Natural killer cell (primary cell): ENCODE results near the gene EPPIN. TPM values are rescaled to one million over a fixed set of nuclear protein-coding genes. Genes with fewer than 3 reads are reported as not detected.
"Not testable (repeated sequence)": the region's sequence is repeated elsewhere in the genome, so short reads cannot be mapped to it uniquely, and the experiment has no call there.

Source experiments
- ATAC-seq, 3 donors: fragments of 150-1000 bp in 2 of 3; fragments of 200-7000 bp in 1 of 3; cut with Tn5 transposase; 1 replicate in 1 of 3; 2 replicates in 2 of 3; pipeline ENCODE4 v1.10.0; 2021; ENCODE audit warnings: mild to moderate bottlenecking in 2 of 3, moderate library complexity in 2 of 3
- DNase-seq, 2 donors: peaks; one replicate each; pipeline versions ENCODE4 v3.0.0 to v3.0.0-alpha.2; 2013 to 2021; ENCODE audit warnings: mixed read lengths in 1 of 2
- H3K27ac ChIP-seq: one replicate; pipeline ENCODE4 v1.5.1; 2013; ENCODE audit warnings: mild to moderate bottlenecking, low read length
- H3K27me3 ChIP-seq: one replicate; pipeline ENCODE4 v1.6.1; 2013; ENCODE audit warnings: low read length; ENCODE audit not compliant: control insufficient read depth, insufficient read depth
- H3K36me3 ChIP-seq: one replicate; pipeline ENCODE4 v1.6.1; 2013; ENCODE audit warnings: low read length; ENCODE audit not compliant: control insufficient read depth, insufficient read depth
- H3K4me1 ChIP-seq: one replicate; pipeline ENCODE4 v1.6.1; 2013; ENCODE audit warnings: low read length; ENCODE audit not compliant: control insufficient read depth, insufficient read depth
- H3K4me3 ChIP-seq: one replicate; pipeline ENCODE4 v1.5.1; 2013; ENCODE audit warnings: low read length
- H3K9me3 ChIP-seq: one replicate; pipeline ENCODE4 v1.6.1; 2013; ENCODE audit warnings: low read length; ENCODE audit not compliant: control insufficient read depth, insufficient read depth
- H3K27ac Mint-ChIP-seq, 2 donors: one replicate each; pipeline ENCODE4 v1.8.0; 2022; ENCODE audit warnings: mild to moderate bottlenecking in 2 of 2, mixed read lengths in 2 of 2, moderate library complexity in 1 of 2
- H3K27me3 Mint-ChIP-seq, 2 donors: one replicate each; pipeline ENCODE4 v1.8.0; 2022; ENCODE audit warnings: low read depth in 2 of 2, mixed read lengths in 2 of 2
- H3K36me3 Mint-ChIP-seq: one replicate; pipeline ENCODE4 v1.8.0; 2022; ENCODE audit warnings: mixed read lengths
- H3K4me1 Mint-ChIP-seq, 2 donors: one replicate each; pipeline ENCODE4 v1.8.0; 2022; ENCODE audit warnings: mixed read lengths in 2 of 2
- H3K4me3 Mint-ChIP-seq: one replicate; pipeline ENCODE4 v1.8.0; 2022; ENCODE audit warnings: mild to moderate bottlenecking, moderate library complexity, mixed read lengths
- H3K9me3 Mint-ChIP-seq, 2 donors: one replicate each; pipeline ENCODE4 v1.8.0; 2022; ENCODE audit warnings: mixed read lengths in 2 of 2
- WGBS: methylation state at CpG from one replicate; pipeline ENCODE4 v1.1.7; 2013; ENCODE audit warnings: missing lambda C conversion rate; ENCODE audit not compliant: insufficient coverage; 5-methylcytosine and 5-hydroxymethylcytosine counted together
- intact Hi-C: fragments of 100-400 bp; cut with micrococcal nuclease; formaldehyde crosslinking; loops from one replicate; pipeline ENCODE4 v1.14.2; 2022
- total RNA-seq, 4 donors: library from RNA; stranded (reverse); fragments of 120-200 nt in 1 of 4; gene quantifications; one replicate each; pipeline versions ENCODE4 v1.2.3 to v1.2.4, GENCODE V29; 2013 to 2022
- TF ChIP-seq, protein P1 (sequence below): fragments of 200-600 bp; IDR thresholded peaks from one replicate; pipeline ENCODE4 v1.8.0; 2022; ENCODE audit warnings: antibody characterized with exemption

EPPIN gene
- total RNA-seq, 3 donors from 2014 or later (not counting 1 experiment from before 2014, with no cell fraction given): not detected

DNA sequence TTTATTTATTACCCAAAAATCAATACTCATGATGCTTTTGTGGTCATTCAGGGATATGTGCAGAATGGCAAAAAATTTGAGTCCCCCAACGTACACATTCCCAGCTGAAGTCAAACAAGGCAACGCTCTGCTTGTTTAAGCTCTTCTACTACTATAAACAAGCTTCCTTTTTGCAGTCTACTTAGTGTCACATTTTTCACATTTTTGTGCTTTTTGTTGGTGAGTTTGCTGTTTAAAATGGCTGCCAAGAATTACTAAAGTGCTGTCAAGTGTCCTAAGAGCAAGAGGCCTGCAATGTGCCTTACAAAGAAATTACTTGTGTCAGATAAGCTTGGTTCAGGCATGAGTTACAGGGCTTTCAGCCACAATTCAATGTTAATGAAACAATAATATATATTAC is 29.8 kb upstream of the EPPIN start:
- Mint-ChIP-seq H3K27me3 (peaks cover 18 to 45% of the 10 kb centered on the region in 2 donors), H3K36me3 (no peaks in the 10 kb centered on the region), H3K9me3 (no peaks in the 10 kb centered on the region), H3K4me1 (no peaks in the 10 kb centered on the region), H3K27ac (no peak overlapping the region), H3K4me3 (no peak overlapping the region)
- Histone ChIP-seq H3K36me3 (no peaks in the 10 kb centered on the region), H3K27me3 (peaks cover 2% of the 10 kb centered on the region), H3K4me1 (no peaks in the 10 kb centered on the region), H3K4me3 (no peak overlapping the region), H3K9me3 (no peaks in the 10 kb centered on the region), H3K27ac (no peak overlapping the region)
- ATAC-seq (no peak), DNase-seq (no peak)
- intact Hi-C loops: no loop called here
- WGBS: no CpG with 5 or more reads among the region's 2 CpGs
- TF ChIP-seq, protein P1, sequence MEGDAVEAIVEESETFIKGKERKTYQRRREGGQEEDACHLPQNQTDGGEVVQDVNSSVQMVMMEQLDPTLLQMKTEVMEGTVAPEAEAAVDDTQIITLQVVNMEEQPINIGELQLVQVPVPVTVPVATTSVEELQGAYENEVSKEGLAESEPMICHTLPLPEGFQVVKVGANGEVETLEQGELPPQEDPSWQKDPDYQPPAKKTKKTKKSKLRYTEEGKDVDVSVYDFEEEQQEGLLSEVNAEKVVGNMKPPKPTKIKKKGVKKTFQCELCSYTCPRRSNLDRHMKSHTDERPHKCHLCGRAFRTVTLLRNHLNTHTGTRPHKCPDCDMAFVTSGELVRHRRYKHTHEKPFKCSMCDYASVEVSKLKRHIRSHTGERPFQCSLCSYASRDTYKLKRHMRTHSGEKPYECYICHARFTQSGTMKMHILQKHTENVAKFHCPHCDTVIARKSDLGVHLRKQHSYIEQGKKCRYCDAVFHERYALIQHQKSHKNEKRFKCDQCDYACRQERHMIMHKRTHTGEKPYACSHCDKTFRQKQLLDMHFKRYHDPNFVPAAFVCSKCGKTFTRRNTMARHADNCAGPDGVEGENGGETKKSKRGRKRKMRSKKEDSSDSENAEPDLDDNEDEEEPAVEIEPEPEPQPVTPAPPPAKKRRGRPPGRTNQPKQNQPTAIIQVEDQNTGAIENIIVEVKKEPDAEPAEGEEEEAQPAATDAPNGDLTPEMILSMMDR: no peak

DNA sequence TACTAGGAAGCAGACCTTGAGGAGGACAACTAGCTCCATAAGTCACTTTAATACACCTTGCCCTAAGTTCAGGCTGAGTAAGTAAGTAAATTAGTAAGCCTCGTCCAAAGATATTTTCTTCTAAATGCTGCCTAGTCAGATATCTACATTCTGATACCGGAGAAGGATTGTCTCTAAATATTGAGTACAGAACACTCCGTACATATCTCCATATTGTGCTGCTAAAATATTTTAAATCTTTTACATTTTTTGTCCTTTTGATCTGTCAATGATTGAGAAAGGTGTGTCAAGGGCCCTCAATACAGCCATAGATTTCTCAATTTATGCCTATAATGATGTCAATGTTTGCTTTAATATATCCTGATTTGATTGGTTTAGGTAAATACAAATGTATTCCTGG is 28.7 kb upstream of the EPPIN start:
- H3K27ac Mint-ChIP-seq: no peak overlapping the region
- Histone ChIP-seq H3K27me3 (peaks cover 2% of the 10 kb centered on the region), H3K9me3 (no peaks in the 10 kb centered on the region), H3K4me3 (no peak overlapping the region), H3K36me3 (no peaks in the 10 kb centered on the region), H3K27ac (no peak overlapping the region), H3K4me1 (no peaks in the 10 kb centered on the region)
- no peaks in the 10 kb centered on the region for H3K9me3 Mint-ChIP-seq
- H3K4me3 Mint-ChIP-seq: no peak overlapping the region
- H3K4me1 Mint-ChIP-seq: no peaks in the 10 kb centered on the region
- intact Hi-C loops: no loop called here
- H3K27me3 Mint-ChIP-seq: peaks cover 22 to 43% of the 10 kb centered on the region in 2 donors
- ATAC-seq (no peak), DNase-seq (no peak)
- no peaks in the 10 kb centered on the region for H3K36me3 Mint-ChIP-seq
- whole genome bisulfite sequencing: 80% methylated on average over 1 of the region's 3 CpGs
- TF ChIP-seq, protein P1: no peak

DNA sequence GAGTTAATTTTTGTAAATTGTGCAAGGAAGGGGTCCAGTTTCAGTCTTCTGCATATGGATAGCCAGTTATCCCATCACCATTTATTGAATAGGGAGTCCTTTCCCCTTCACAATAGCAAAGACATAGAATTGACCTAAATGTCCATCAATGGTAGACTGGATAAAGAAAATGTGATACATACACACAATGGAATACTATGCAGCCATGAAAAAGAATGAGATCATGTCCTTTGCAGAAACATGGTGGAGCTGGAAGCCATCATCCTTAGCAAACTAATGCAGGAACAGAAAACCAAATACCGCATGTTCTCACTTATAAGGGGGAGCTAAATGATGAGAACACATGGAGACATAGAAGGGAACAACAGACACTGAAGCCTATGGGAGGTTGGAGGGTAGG is 22.4 kb upstream of the EPPIN start:
- WGBS: 100% methylated on average over 1 of the region's 1 CpG
- H3K9me3 ChIP-seq, DNase-seq, H3K27ac ChIP-seq, H3K9me3 Mint-ChIP-seq, H3K4me1 Mint-ChIP-seq, H3K4me3 Mint-ChIP-seq, H3K36me3 Mint-ChIP-seq, intact Hi-C loops, H3K27ac Mint-ChIP-seq, ATAC-seq, H3K4me3 ChIP-seq, H3K36me3 ChIP-seq, H3K27me3 ChIP-seq, H3K4me1 ChIP-seq: not testable (repeated sequence)
- peaks cover 18 to 26% of the 10 kb centered on the region in 2 donors for H3K27me3 Mint-ChIP-seq

GRCh38 chr20:45564760-45565276 is 17.6 kb upstream of the EPPIN start:
- H3K9me3 Mint-ChIP-seq: peaks cover 0 to 3% of the 10 kb centered on the region in 2 donors
- no peaks in the 10 kb centered on the region for H3K9me3 ChIP-seq
- no peak overlapping the region for H3K4me3 ChIP-seq
- no peak overlapping the region for H3K4me3 Mint-ChIP-seq
- H3K27me3 Mint-ChIP-seq: peaks cover 20 to 26% of the 10 kb centered on the region in 2 donors
- no peaks in the 10 kb centered on the region for H3K36me3 Mint-ChIP-seq
- no peaks in the 10 kb centered on the region for H3K36me3 ChIP-seq
- no peak overlapping the region for H3K27ac Mint-ChIP-seq
- DNase-seq (no peak), ATAC-seq (no peak)
- no peaks in the 10 kb centered on the region for H3K4me1 Mint-ChIP-seq
- intact Hi-C loops: no loop called here
- TF ChIP-seq, protein P1: no peak
- WGBS: 86% methylated on average over 1 of the region's 2 CpGs
- peaks cover 5% of the 10 kb centered on the region for H3K27me3 ChIP-seq
- no peaks in the 10 kb centered on the region for H3K4me1 ChIP-seq
- H3K27ac ChIP-seq: no peak overlapping the region
